ENCODE results near the gene TNFSF13B. TPM values are rescaled to one million over a fixed set of nuclear protein-coding genes. Genes with fewer than 3 reads are reported as not detected.
"Not testable (repeated sequence)": the region's sequence is repeated elsewhere in the genome, so short reads cannot be mapped to it uniquely, and the experiment has no call there.

Gene TNFSF13B
- polyA plus RNA-seq, 4 donors, result 0.96 to 2.1 (median 1.4) TPM

DNA sequence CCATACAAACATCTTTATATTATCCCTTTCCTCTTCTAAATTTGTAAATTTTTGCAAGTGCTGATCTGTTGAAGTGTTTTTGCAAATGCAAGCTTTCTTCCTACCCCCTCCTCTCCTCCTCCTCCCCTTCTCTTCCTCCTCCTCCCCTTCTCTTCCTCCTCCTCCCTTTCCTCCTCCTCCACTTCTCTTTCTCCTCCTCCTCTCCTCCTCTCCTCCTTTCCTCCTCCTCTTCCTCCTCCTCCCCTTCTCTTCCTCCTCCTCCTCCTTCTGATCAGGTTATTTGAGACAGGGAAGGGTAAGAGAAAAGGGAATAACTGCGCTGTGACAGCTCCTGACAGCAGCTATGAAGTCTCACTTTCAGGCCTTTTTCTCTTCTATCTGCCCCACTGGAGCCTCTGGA lies 8.9 kb downstream of the TNFSF13B start:
- DNase-seq (ENCODE audit: low read depth in 4 of 4, low spot score in 3 of 4), result no peak

DNA sequence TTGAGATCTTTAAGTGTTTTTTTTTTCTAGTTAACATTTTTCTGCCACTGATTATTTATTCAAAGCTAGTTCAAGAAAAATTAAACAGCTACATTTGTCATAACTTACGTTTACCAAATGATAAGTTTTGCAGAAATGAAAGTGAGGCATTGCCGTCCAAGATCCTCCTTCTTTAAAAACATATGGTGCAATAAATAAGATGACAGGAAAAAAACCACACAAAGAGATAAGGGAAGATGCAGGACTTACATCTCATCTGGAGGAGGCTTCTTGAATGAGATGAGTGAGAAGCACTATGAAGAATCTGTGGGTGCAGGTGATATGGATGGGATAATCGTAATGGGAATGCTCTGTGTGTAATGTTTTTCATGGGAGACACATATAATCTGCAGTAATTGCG lies 12.4 kb downstream of the TNFSF13B start:
- DNase-seq (ENCODE audit: low read depth in 4 of 4, low spot score in 3 of 4), result no peak

DNA sequence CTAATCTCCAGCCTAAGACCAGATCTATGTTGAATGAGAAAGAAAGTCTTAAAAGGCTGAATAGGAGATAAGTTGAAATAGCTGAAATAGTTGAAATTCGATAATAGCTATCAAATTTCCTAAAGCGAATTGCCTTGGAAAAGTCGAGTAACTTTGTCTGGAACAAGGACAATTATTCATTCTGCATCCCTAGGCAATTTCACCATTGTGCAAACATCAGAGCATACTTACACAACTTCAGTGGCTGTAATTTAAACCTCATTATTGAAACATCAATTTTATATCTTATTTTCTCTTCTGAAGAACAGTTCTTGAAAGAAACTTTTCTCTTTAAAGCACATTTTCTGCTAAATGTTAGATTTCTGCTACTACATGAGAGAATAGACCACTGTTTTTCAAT lies 13.6 kb downstream of the TNFSF13B start:
- no peak for DNase-seq (ENCODE audit: low read depth in 4 of 4, low spot score in 3 of 4)

DNA sequence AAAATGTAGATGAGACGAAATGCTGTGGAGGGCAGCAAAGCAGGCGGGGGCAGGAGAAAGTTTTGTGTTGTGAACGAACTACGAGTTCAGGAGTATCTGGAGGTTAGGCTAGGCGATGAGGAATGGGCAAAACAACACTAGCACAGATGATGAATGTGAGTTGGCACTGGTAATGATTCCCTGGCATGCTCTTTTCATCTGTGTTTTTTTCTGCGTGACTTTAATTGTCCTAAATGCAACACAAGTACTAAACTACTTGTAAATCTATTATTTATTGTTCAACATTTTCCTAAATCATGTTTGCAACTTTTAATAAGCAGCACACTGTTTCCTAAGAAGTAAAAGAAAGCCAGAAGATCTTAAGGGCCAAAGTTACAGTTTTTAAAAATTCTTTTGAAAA lies 19.2 kb downstream of the TNFSF13B start:
- no peak for DNase-seq (ENCODE audit: low read depth in 4 of 4, low spot score in 3 of 4)

DNA sequence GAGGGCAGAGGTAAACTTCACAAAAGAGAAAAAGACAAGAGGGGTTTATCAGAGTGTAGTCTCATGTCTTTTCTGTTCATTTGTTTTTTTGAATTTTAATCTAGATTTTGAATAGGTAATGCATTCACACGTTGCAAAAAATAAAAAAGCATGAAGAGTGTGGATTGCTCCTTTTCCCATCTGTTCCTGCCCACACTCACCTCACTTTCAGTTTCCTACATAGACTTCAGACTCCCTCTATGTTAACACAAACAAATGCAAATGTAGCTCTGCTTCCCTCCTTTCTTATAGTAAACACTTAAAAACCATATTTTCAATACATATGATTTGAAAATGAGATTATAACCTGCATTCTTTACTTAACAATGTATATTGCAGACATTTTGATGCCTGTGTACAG lies 20.3 kb downstream of the TNFSF13B start:
- DNase-seq (ENCODE audit: low read depth in 4 of 4, low spot score in 3 of 4), result no peak

DNA sequence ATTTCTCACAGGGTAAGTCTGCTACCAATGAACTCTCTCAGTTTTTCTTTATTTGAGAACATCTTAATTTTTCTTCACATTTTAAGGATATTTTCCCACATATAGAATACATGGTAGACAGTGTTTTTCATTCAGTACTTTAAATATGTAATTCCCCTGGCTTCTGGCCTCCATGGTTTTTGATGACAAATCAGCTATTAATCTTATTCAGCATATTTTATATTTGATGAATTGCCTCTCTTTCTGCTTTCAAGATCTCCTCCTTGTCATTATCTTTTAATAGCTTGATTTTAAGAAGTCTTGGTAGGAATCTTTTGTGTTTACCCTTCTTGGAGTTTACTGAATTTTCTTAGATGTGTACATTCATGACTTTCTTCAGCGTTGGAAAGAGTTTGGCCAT lies 27.6 kb downstream of the TNFSF13B start:
- DNase-seq (ENCODE audit: low read depth in 4 of 4, low spot score in 3 of 4), result no peak

DNA sequence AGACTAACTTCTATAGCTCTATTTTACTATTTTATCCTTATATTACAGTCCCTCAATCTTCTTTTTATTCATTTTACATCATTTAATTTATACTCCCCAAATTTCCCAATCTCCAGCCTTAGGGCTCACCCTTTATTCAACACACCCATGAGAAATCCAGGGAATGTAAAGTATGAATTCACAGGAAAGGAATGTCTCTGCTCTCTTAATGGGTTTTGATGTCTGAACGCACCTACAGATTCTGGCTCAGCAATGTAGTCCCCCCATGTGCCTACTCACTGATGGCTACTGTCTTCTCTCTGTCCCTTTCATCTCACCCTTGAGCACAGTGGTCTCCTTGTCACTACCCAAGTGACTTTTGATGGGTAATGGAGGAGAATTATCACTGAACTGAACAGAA lies 32.8 kb downstream of the TNFSF13B start:
- no peak for DNase-seq (ENCODE audit: low read depth in 4 of 4, low spot score in 3 of 4)

DNA sequence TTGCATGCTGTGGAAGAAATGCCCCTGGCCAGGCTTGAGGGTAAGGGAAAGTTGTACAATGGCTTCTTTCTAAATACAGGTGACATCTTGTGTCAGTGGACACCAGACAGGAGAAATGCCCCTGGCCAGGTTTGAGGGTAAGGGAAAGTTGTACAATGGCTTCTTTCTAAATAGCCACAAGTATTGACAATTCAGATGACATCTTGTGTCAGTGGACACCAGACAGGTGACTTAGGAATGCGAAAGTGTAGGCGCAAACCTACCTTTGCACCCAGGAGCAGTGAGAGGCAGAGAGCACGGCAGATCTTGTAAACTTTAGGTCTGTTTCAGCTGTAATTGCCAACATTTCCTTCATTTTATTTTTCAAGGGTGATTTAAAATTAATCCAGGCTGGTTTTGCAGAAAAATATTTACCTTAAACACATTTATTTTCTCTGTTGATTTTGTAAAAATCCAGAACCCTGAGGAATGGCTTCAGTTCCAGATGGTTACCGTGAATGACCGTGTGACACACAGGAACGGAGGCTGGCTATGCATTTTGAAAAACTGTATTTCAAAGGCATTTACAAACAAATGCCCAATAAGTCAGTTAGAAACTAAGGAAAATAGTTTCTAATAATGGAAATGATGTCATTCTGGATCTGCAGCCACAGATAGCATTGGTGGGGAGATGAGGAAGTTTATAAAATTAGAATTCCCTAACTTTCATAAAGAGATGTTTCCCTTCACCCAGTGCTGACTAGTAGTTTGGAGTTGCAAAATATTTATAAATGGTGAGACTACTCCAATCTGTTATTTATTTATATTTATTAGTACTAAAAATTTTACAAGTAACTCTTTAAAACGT lies 34.9 kb downstream of the TNFSF13B start:
- DNase-seq (ENCODE audit: low read depth in 4 of 4, low spot score in 3 of 4), result no peak

DNA sequence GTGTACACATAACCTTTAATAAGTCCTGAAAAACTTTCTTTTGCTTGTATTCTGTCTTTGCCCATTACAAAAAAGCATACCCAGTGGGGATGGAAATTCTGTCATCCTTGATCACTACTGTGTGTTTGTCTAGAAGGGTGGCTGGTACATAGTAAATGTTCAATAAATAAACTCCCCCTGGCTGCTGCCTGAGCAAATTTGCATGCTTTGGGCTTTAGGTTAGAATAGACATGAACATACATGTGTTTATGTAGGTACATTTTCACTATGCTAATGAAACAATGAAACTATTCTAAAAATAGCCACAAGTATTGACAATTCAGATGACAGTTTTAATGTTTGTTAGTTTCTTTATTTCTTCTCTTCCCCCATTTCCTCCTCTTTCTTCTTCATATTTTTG lies 36.1 kb downstream of the TNFSF13B start:
- DNase-seq (ENCODE audit: low read depth in 4 of 4, low spot score in 3 of 4), result no peak

DNA sequence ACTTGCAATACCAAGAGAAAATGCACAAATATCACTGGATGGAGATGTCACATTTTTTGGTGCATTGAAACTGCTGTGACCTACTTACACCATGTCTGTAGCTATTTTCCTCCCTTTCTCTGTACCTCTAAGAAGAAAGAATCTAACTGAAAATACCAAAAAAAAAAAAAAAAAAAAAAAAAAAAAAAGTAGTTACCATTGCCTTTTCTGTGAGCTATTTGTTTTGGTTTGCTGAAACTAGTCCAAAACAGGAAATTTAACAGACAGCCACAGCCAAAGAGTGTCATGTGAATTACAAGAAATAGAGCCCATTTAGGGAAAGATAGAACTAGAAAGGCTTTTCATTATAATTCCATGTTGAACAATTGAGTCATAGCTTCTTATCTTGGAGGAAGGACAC lies 37.3 kb downstream of the TNFSF13B start:
- DNase-seq (ENCODE audit: low read depth in 4 of 4, low spot score in 3 of 4), result no peak

DNA sequence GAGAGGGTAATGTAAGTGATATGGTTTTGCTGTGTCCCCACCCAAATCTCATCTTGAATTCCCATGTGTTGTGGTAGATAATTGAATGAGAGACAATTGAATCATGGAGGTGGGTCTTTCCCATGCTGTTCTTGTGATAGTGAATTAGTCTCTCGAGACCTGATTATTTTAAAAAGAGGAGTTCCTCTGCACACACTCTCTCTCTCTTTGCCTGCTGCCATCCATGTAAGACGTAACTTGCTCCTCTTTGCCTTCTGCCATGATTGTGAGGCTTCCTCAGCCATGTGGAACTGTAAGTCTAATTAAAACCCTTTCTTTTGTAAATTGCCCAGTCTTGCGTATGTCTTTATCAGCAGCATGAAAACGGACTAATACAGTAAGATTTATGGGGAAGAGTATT lies 42.1 kb downstream of the TNFSF13B start:
- not testable (repeated sequence) for DNase-seq (ENCODE audit: low read depth in 4 of 4, low spot score in 3 of 4)

DNA sequence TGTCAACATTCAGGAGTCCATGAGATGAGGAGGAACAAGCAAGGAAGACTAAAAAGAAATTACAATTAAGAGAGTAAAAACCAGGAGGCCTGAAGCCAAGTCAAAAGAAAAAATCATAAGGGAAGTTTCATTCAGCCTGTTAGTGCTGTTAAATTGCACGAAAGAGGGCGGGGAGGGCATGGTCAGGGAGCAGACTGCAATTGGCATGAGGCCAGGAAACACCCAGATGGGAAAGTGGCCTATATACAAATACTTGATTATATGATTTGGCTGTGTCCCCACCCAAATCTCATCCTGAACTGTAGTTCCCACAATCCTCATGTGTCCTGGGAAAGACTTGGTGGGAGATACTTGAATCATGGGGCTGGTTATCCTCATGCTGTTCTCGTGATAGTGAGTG lies 43.9 kb downstream of the TNFSF13B start:
- DNase-seq (ENCODE audit: low read depth in 4 of 4, low spot score in 3 of 4), result no peak

DNA sequence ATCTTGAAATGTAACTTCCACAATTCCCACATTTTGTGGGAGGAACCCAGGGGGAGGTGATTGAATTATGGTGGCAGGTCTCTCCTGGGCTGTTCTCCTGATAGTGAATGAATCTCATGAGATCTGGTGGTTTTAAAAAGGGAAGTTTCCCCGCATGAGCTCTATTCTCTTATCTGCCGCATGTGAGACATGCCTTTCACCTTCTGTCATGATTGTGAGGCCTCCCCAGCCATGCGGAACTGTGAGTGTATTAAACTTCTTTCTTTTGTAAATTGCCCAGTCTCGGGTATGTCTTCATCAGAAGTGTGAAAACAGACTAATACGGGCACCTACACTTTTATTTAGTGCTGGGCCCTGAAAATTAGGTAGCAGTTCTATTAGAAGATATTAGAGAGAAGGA lies 45.8 kb downstream of the TNFSF13B start:
- no peak for DNase-seq (ENCODE audit: low read depth in 4 of 4, low spot score in 3 of 4)

DNA sequence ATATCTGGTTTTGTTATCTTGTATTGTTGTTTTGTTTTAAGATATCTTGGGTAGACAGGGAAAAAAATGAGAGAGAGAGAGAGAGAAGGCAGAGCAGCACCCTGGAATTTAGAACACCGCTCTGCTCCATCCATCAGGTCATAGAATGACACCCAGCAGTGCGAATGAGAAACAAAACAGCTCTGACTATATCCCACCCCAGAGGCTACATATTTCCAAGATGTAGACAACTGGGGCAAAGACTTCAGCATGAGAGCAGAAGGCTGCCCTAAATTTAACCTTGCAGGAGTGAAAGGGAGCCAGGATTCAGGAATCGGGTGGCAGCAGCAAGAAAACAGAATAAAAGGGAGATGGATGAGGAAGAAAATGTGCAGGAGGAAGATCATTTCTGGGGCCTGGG lies 46.5 kb downstream of the TNFSF13B start:
- DNase-seq (ENCODE audit: low read depth in 4 of 4, low spot score in 3 of 4), result no peak

DNA sequence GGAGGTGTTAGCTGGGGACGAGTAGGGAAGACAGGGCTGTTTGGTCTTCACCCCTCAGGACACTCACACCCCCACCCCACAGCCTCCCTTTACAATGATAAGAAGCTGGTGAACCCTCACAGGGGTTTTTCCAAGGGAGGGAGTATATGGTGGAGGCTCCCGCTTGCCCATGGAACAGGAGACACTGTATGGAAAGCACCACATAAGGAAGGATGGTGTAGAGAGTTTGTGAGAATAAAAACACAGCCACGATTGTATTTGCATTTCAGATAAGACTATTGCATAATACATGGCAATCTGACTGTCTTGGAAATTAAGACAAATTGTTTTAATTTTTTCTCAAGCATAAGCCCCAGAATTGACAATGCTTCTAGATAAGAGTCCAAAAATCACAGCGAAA lies 46.9 kb downstream of the TNFSF13B start:
- DNase-seq (ENCODE audit: low read depth in 4 of 4, low spot score in 3 of 4), result no peak

DNA sequence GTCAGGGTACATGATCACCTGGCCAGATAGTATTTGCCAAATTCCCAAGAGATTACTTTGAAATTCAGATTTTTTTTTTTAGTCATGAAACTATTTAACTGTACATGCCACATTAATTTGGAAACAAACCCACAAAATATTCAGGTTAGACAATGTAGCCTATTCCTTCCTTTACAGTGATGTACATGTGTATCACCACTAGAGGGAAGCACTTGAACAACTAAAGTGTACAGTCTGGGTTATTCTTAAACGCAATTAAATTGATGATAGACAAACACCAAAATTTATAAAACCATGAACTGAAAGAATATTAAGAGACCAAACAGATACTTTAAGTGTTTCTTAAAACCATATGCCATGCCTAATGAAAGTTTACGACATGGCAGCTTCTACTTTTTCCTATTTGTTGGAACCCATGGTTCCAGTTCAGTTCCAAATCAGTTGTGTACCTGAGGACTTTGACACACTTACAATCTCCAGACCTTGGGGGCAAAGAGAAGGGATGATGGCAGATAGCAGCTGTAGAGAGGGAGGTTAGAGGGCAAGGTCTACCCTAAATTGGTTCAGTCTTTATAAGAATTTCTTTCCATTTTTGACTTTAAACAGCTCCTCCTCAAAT lies 52.8 kb downstream of the TNFSF13B start:
- DNase-seq (ENCODE audit: low read depth in 4 of 4, low spot score in 3 of 4), result peak in 3 of 4 donors; percentile 9 to 22 (median 12)

DNA sequence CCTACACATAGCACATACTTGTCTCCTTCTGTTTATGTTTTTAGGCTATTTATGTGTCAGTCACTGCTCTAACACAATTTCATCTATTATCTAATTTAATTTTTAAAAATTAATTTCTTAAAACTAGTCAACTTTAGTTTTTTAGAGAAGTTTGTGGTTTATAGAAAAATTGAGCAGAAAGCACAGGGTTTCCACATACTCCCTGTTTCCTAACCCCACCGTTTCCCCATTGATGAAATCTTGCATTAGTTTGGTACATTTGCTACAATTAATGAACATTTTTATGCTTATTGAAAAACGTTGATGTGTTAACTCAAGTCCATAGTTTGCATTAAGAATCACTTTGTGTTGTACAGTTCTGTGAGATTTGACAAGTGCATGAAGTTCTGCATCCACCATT lies 53.5 kb downstream of the TNFSF13B start:
- DNase-seq (ENCODE audit: low read depth in 4 of 4, low spot score in 3 of 4), result no peak

DNA sequence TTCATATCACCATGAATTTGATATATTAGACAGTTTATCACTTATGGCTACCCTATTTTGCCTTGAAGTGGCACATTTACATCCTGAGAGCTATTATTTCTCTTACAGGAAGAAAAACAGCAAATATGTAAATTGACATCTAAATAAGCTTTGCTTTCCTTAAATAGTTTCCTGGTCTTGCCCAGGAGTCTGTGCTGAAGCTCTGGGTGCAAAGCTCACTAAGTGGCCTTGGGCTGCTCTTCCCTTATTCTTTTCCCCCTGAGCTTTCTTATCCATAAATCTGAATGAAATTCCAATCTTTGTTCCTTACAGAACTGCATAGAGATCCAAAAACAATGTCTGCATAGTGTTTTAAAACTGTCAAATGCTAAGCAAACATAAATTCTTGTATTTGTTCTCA lies 56.3 kb downstream of the TNFSF13B start:
- no peak for DNase-seq (ENCODE audit: low read depth in 4 of 4, low spot score in 3 of 4)

DNA sequence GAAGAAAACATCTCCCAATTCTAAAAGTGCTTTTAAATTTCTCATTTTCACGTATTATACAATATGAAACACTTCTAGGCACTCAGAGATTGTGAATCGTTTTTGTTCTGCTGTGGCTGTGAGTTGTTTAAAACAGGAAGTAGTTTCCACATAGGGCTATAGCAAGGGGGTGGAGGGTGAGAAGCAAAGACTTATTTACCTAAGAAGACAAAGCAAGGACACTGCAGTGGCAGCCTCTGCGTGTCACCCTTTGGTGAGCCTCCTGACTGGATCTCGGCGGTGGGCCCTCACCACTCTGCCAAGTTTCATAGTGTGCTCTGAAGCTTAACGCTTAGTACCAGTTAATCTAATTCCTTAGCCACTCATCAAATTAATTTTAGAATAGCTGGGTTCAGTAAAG lies 56.8 kb downstream of the TNFSF13B start:
- DNase-seq (ENCODE audit: low read depth in 4 of 4, low spot score in 3 of 4), result no peak

DNA sequence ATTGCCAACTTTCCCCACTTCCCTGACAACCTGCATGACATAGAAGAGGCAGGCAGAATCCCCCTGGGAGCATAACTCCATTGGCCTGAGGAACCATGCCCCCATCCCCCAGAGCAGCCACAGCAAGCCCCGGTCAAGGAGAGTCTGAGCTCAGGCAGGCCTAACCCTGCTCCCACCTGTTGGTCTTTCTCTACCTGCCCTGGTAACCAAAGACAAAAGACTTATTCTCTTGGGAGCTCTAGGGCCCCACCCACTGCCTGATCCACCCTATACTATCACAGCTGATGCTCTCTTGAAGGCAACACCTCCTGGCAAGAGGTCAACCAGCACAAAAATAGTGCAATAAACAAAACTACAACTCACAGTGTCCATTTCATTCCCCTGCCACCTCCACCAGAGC lies 59.3 kb downstream of the TNFSF13B start:
- no peak for DNase-seq (ENCODE audit: low read depth in 4 of 4, low spot score in 3 of 4)

DNA sequence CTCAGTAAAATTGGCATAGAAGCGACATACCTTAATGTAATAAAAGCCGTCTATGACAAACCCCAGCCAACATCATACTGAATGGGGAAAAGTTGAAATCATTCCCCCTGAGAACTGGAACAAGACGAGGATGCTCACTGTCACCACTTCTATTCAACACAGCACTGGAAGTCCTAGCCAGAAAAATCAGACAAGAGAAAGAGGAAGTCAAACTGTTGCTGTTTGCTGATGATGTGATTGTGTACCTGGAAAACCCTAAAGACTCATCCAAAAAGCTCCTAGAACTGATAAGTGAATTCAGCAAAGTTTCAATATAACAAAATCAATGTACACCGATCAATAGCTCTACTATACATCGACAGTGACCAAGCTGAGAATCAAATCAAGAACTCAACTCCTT lies 63.3 kb downstream of the TNFSF13B start:
- no peak for DNase-seq (ENCODE audit: low read depth in 4 of 4, low spot score in 3 of 4)
